Gastroesophageal sphincter (tissue), 4 donors: ENCODE measurements around the gene PTAFR. TPM values are rescaled to one million over a fixed set of nuclear protein-coding genes. Genes with fewer than 3 reads are reported as not detected.

Source experiments
- ATAC-seq: fragments of 150-250 bp; one replicate; pipeline ENCODE4 v1.9.1; 2016; ENCODE audit warnings: mild to moderate bottlenecking, moderate library complexity
- H3K27ac ChIP-seq, 4 donors: fragments of 200-600 bp; sonication (generic) in 3 of 4; 1 replicate in 3 of 4; 2 replicates in 1 of 4; pipeline ENCODE4 v1.5.1; 2016 to 2019
- H3K27me3 ChIP-seq: fragments of 200-600 bp; sonication (generic); one replicate; pipeline ENCODE4 v1.5.1; 2019
- H3K36me3 ChIP-seq, 2 donors: fragments of 200-600 bp; sonication (generic); one replicate each; pipeline ENCODE4 v1.5.1; 2019; ENCODE audit warnings: control low read depth in 1 of 2
- H3K4me1 ChIP-seq, 3 donors: fragments of 200-600 bp; sonication (generic); 1 replicate in 2 of 3; 2 replicates in 1 of 3; pipeline ENCODE4 v1.5.1; 2016 to 2019; ENCODE audit warnings: control low read depth in 2 of 3
- H3K4me3 ChIP-seq, 2 donors: fragments of 200-600 bp; sonication (generic); one replicate each; pipeline ENCODE4 v1.5.1; 2019; ENCODE audit warnings: mild to moderate bottlenecking in 1 of 2, moderate library complexity in 1 of 2
- H3K9me3 ChIP-seq, 3 donors: fragments of 200-600 bp; sonication (generic); one replicate each; pipeline ENCODE4 v1.5.1; 2017 to 2019; ENCODE audit warnings: control low read depth in 2 of 3
- CTCF ChIP-seq, 4 experiments: fragments of 200-600 bp in 2 of 4; fragments of 450-650 bp in 2 of 4; sonication (generic) in 1 of 4; IDR thresholded peaks; one replicate each; pipeline ENCODE4 v1.5.1; 2017 to 2019; ENCODE audit warnings: antibody characterized with exemption in 4 of 4, mild to moderate bottlenecking in 2 of 4, moderate library complexity in 2 of 4
- EP300 ChIP-seq: sonication (generic); formaldehyde crosslinking; IDR thresholded peaks from one replicate; pipeline ENCODE4 v1.6.1; 2017; ENCODE audit warnings: antibody characterized with exemption, mild to moderate bottlenecking
- POLR2A ChIP-seq, 2 donors: fragments of 450-650 bp; IDR thresholded peaks; one replicate each; pipeline ENCODE4 v1.6.1; 2017; ENCODE audit warnings: antibody characterized with exemption in 2 of 2, mild to moderate bottlenecking in 2 of 2, moderate library complexity in 1 of 2
- POLR2AphosphoS5 ChIP-seq: sonication (generic); formaldehyde crosslinking; IDR thresholded peaks from one replicate; pipeline ENCODE4 v1.6.1; 2017; ENCODE audit warnings: antibody characterized with exemption
- WGBS, 2 donors: methylation state at CpG; one replicate each; pipeline ENCODE4 v1.1.5; 2018; ENCODE audit warnings: low coverage in 1 of 2; 5-methylcytosine and 5-hydroxymethylcytosine counted together
- total RNA-seq, 4 donors: library from RNA; depleted of rRNA; stranded (reverse); fragments of >200 nt; gene quantifications; one replicate each; pipeline ENCODE4 v1.1.0, GENCODE V29; 2016

The PTAFR gene
- total RNA-seq, 4 donors from 2014 or later, result 3.3 to 8.8 (median 4.9) TPM

DNA sequence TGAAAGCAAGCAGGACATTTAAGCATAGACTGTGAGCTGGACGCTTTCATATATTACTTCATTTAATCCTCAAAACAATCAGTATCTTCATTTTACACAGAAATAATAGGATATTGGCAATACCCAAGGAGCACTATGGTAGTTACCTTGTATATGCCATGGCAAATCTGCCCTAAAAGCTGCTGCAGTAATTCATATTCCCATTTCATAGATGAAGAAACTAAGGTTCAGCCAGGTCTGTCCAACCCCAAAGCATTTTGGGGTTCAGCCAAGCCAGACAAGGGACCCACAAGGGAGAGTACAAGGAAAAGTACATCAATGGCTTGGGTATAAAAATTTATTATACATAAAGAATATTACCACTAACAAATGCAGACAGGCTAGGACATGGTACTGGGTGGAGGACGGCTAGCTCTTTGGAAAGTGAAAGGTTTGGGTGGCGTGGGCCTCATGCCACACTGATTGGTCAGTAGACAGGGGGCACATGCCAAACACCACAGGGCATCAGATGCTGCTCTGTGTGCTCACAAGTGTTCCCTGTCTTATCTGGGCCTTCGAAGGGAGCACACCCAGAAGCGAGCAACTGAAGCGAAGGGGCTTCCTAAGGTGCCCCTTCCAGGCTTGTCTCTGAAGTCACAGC is 23.9 kb upstream of the PTAFR start:
- H3K4me1 ChIP-seq, result no peaks in the 10 kb centered on the region
- no peak overlapping the region for H3K27ac ChIP-seq
- peaks cover 0 to 82% of the 10 kb centered on the region in 2 donors for H3K36me3 ChIP-seq
- H3K9me3 ChIP-seq, result no peaks in the 10 kb centered on the region
- no peak overlapping the region for H3K4me3 ChIP-seq
- no peaks in the 10 kb centered on the region for H3K27me3 ChIP-seq
- no peak for TF ChIP-seq POLR2A (IDR thresholded peaks at IDR 0.05)
- TF ChIP-seq POLR2AphosphoS5, result no peak
- TF ChIP-seq EP300, result no peak
- TF ChIP-seq CTCF (IDR thresholded peaks at IDR 0.05), result no peak
- no peak for ATAC-seq
- 86 to 90% methylated on average over 2 to 4 of the region's 6 CpGs for WGBS, 2 donors

DNA sequence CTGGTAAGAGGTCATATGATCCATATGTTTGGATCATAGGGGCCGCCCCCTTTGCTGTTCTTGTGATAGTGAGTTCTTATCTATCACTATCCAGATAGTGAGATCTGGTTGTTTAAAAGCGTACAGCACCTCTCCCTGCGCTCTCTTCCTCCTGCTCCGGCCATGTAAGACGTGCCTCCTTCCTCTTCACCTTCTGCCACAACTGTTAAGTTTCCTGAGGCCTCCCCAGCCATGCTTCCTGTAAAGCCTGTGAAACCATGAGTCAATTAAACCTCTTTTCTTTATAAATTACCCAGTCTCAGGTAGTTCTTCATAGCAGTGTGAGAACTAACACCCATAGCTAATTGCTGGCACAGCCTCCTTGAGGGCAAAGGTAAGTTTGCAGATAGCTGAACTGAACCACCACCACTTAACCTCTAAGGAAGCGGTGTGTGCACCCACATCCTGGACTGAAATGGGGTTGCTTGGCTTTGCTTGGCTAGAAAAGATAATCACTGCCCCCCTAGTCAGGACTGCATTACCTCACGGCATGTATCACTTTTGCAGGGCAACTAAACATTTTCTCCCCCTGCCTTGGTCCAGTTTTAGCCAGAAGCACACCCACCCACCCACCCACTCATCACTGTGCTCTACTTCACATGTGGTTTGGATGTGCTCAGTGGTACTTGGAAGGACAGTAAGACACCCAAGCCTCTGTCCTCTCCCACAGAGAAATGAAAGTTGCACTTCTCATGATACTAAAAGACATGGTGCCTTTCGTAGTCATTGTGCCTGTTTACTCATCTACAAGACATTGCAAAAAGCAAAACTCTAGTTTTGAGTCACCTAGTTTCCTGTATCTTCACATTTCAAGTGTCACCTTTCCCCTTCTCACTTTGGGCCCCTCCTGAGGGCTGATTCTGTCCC is 23.1 kb upstream of the PTAFR start:
- Histone ChIP-seq H3K4me1 (no peaks in the 10 kb centered on the region), H3K36me3 (peaks cover 0 to 74% of the 10 kb centered on the region in 2 donors), H3K4me3 (no peak overlapping the region), H3K9me3 (no peaks in the 10 kb centered on the region), H3K27ac (no peak overlapping the region), H3K27me3 (no peaks in the 10 kb centered on the region)
- ATAC-seq, result no peak
- TF ChIP-seq POLR2AphosphoS5 (no peak), EP300 (no peak), CTCF (IDR thresholded peaks at IDR 0.05) (no peak)
- WGBS, 2 donors, result 83 to 93% methylated on average over 6 to 8 of the region's 8 CpGs

DNA sequence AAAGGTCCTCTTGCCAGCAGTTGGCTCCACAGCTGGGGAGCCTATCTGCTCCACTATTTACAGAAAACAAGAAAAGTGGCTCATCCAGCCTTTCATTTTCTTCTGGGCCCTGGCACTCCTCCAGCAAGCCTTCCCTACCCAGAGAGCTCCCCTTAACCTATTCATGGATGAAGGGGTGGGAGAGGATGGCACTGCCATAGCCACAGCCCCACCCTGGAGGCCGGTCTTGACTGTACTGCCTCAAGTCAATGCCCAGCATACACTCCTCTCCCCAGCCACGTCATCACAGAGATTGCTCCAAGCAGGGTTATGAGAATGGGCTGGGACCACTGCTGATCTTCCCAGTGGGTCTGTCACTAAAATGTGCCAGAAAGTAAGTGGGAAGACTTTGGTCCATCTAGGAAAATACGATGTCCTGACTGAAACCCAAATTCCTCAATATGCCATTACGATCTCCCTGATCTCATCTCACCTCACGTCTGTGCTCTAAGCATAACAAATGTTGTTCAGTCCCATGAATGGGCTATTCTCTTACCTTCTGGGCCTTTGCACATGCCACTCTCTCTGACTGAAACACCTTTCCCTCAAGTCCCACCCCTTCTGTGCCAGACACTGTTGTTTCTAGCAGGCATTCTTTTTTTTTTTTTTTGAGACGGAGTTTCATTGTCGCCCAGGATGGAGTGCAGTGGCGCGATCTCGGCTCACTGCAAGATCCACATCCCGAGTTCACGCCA is 21.4 kb upstream of the PTAFR start:
- H3K9me3 ChIP-seq, result no peaks in the 10 kb centered on the region
- H3K27me3 ChIP-seq, result no peaks in the 10 kb centered on the region
- TF ChIP-seq CTCF (IDR thresholded peaks at IDR 0.05) (no peak), POLR2A (IDR thresholded peaks at IDR 0.05) (no peak), EP300 (no peak), POLR2AphosphoS5 (no peak)
- WGBS, 2 donors, result 83 to 90% methylated on average over 4 to 10 of the region's 12 CpGs
- no peak overlapping the region for H3K4me3 ChIP-seq
- ATAC-seq, result no peak
- no peaks in the 10 kb centered on the region for H3K4me1 ChIP-seq
- H3K27ac ChIP-seq, result no peak overlapping the region
- peaks cover 0 to 57% of the 10 kb centered on the region in 2 donors for H3K36me3 ChIP-seq

DNA sequence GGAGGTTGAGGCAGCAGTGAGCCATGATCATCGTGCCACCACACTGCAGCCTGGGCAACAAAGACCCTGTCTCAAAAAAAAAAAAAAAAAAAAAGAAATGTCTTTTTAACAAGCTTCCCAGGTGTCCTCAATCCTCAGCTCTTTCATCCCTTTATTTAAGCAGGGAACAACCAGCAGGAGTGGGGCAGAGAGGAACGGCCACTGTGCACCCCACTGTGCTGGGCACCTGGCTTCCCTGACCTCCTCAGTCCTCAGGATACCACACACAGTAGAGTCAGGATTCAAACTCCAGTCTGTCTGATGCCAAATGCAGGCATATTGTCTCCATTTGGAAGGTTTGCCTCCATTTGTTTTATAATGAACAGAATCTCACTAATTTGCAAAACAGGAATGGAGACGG is 19.8 kb upstream of the PTAFR start:
- TF ChIP-seq POLR2A (IDR thresholded peaks at IDR 0.05) (no peak), POLR2AphosphoS5 (no peak), CTCF (IDR thresholded peaks at IDR 0.05) (no peak), EP300 (no peak)
- Histone ChIP-seq H3K4me1 (no peaks in the 10 kb centered on the region), H3K9me3 (no peaks in the 10 kb centered on the region), H3K36me3 (peaks cover 0 to 42% of the 10 kb centered on the region in 2 donors), H3K27ac (no peak overlapping the region), H3K27me3 (no peaks in the 10 kb centered on the region), H3K4me3 (no peak overlapping the region)
- 74% methylated on average over 3 of the region's 3 CpGs; no CpG with 5 or more reads in 1 of the 2 donors for WGBS, 2 donors
- no peak for ATAC-seq
